Fibroblast of lung (primary cell): Measurements from ENCODE around the gene SEMA7A. TPM values are rescaled to one million over a fixed set of nuclear protein-coding genes. Genes with fewer than 3 reads are reported as not detected.

Source experiments
- DNase-seq, 2 donors: peaks; one replicate each; pipeline versions ENCODE4 v3.0.0 to v3.0.0-alpha.2; 2010; ENCODE audit warnings: low read depth in 2 of 2
- H2AFZ ChIP-seq: 2 replicates; pipeline ENCODE4 v1.5.1; 2012; ENCODE audit warnings: low read length, control low read depth, inconsistent platforms
- H3K27ac ChIP-seq: 2 replicates; pipeline ENCODE4 v1.5.1; 2011; ENCODE audit warnings: low read length, control low read depth; ENCODE audit not compliant: insufficient read depth
- H3K27me3 ChIP-seq: 2 replicates; pipeline ENCODE4 v1.5.1; 2011; ENCODE audit warnings: mild to moderate bottlenecking, low read length; ENCODE audit not compliant: control insufficient read depth, insufficient read depth
- H3K36me3 ChIP-seq: 2 replicates; pipeline ENCODE4 v1.5.1; 2011; ENCODE audit warnings: low read length; ENCODE audit not compliant: control insufficient read depth, insufficient read depth
- H3K4me1 ChIP-seq: 2 replicates; pipeline ENCODE4 v1.5.1; 2011; ENCODE audit warnings: low read length; ENCODE audit not compliant: control insufficient read depth, insufficient read depth; ENCODE audit errors: extremely low read depth
- H3K4me2 ChIP-seq: 2 replicates; pipeline ENCODE4 v1.5.1; 2011; ENCODE audit warnings: low read length, control low read depth; ENCODE audit not compliant: insufficient read depth; ENCODE audit errors: extremely low read depth
- H3K4me3 ChIP-seq, 4 experiments: fragments of 200-600 bp in 1 of 4; sonication (generic) in 1 of 4; replicated peaks in 1 of 4; 2 replicates each; pipeline ENCODE4 v1.5.1; 2011 to 2016; ENCODE audit warnings: low read length in 4 of 4, low read depth in 3 of 4, mild to moderate bottlenecking in 3 of 4, control low read depth in 2 of 4, inconsistent platforms in 1 of 4, mixed read lengths in 1 of 4; ENCODE audit not compliant: insufficient read depth in 1 of 4; ENCODE audit errors: control extremely low read depth in 1 of 4
- H3K79me2 ChIP-seq: 2 replicates; pipeline ENCODE4 v1.5.1; 2012; ENCODE audit warnings: mild to moderate bottlenecking, low read length, inconsistent platforms; ENCODE audit not compliant: control insufficient read depth, insufficient read depth
- H3K9ac ChIP-seq: 2 replicates; pipeline ENCODE4 v1.5.1; 2011; ENCODE audit warnings: mild to moderate bottlenecking, low read length, control low read depth; ENCODE audit not compliant: insufficient read depth
- H3K9me3 ChIP-seq: 2 replicates; pipeline ENCODE4 v1.5.1; 2012; ENCODE audit warnings: low read depth, low read length; ENCODE audit not compliant: control insufficient read depth, insufficient read depth
- H4K20me1 ChIP-seq: 2 replicates; pipeline ENCODE4 v1.5.1; 2011; ENCODE audit warnings: low read length; ENCODE audit not compliant: control insufficient read depth, insufficient read depth; ENCODE audit errors: extremely low read depth
- EZH2 ChIP-seq: IDR thresholded peaks from 2 replicates; pipeline ENCODE4 v1.5.1; 2012; ENCODE audit warnings: low read length, control low read depth, mild to moderate bottlenecking; ENCODE audit errors: missing control alignments
- polyA plus RNA-seq, 2 donors: library from polyadenylated mRNA; depleted of rRNA in 1 of 2; stranded (reverse) in 1 of 2; unstranded in 1 of 2; fragments of >200 nt; gene quantifications; 2 replicates each; pipeline ENCODE4 v1.2.1, GENCODE V29; 2011 to 2012; ENCODE audit warnings: missing spikeins in 1 of 2
- total RNA-seq: library from RNA; depleted of rRNA; stranded (reverse); fragments of >200 nt; gene quantifications from 2 replicates; pipeline ENCODE4 v1.2.1, GENCODE V29; 2014
- TF ChIP-seq, protein P1 (sequence below), 2 donors: IDR thresholded peaks in 1 of 2; conservative IDR thresholded peaks in 1 of 2; 1 replicate in 1 of 2; 2 replicates in 1 of 2; pipeline ENCODE4 v1.5.1; 2011 to 2012; ENCODE audit warnings: low read length in 2 of 2, control low read depth in 1 of 2, inconsistent platforms in 1 of 2, low read depth in 1 of 2, mild to moderate bottlenecking in 1 of 2

Gene SEMA7A
- total and polyA plus RNA-seq, 2 donors (not counting 1 experiment from before 2014, with no cell fraction given): 5.6 to 12.5 TPM

DNA sequence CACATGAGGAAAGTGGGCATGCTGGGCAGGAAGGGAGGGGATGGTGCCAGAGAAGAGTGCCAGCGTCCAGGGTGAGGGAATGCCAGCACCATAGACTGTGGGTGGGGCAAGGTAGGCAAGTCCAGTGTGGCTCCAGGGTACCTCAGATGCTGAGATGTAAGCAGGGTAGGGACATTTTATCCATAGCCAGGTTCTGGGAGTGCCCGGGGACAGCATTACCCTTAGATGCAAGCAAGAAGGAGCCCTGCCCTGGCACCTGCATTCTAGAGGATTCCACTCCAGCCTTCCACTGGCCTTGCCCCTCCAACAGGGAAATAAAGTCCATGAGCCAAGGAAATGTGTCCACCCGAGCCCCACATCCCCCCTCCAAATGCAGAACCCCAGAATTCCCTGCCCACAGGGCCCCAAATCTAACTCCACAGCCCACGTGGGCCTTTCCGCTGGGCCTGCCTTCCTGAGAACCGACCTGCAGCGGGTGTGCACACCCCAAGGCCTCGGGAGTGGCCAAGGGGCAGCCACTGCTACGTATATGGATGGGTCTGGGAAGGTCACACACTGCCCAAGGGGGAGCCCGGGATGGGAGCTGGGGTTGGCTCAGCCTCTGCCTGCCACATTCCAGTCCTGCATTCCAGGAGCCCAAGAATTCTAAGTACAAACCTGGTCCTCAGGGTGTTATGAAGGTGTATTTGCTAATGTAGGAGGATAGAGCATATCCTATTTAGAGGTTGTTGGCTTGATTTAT is 46.0 kb downstream of the SEMA7A start:
- Histone ChIP-seq H3K36me3 (no peaks in the 10 kb centered on the region), H2AFZ (no peak overlapping the region), H3K79me2 (no peaks in the 10 kb centered on the region), H3K9me3 (no peaks in the 10 kb centered on the region), H3K4me2 (no peak overlapping the region), H3K4me3 (no peak overlapping the region), H3K27ac (no peak overlapping the region), H3K27me3 (no peaks in the 10 kb centered on the region), H3K4me1 (peaks cover 10% of the 10 kb centered on the region), H3K9ac (no peak overlapping the region), H4K20me1 (no peaks in the 10 kb centered on the region)
- no peak for DNase-seq
- no peak for TF ChIP-seq EZH2
- TF ChIP-seq, protein P1, sequence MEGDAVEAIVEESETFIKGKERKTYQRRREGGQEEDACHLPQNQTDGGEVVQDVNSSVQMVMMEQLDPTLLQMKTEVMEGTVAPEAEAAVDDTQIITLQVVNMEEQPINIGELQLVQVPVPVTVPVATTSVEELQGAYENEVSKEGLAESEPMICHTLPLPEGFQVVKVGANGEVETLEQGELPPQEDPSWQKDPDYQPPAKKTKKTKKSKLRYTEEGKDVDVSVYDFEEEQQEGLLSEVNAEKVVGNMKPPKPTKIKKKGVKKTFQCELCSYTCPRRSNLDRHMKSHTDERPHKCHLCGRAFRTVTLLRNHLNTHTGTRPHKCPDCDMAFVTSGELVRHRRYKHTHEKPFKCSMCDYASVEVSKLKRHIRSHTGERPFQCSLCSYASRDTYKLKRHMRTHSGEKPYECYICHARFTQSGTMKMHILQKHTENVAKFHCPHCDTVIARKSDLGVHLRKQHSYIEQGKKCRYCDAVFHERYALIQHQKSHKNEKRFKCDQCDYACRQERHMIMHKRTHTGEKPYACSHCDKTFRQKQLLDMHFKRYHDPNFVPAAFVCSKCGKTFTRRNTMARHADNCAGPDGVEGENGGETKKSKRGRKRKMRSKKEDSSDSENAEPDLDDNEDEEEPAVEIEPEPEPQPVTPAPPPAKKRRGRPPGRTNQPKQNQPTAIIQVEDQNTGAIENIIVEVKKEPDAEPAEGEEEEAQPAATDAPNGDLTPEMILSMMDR (conservative IDR thresholded peaks at IDR 0.05 in 1 of 2, IDR thresholded peaks at IDR 0.05 in 1 of 2; ENCODE audit: low read depth in 1 of 2, low read length in 2 of 2): no peak

GRCh38 chr15:74387141-74387541 is 46.6 kb downstream of the SEMA7A start:
- no peak overlapping the region for H3K9ac ChIP-seq
- TF ChIP-seq, protein P1 (conservative IDR thresholded peaks at IDR 0.05 in 1 of 2, IDR thresholded peaks at IDR 0.05 in 1 of 2; ENCODE audit: low read depth in 1 of 2, low read length in 2 of 2): no peak
- no peak for TF ChIP-seq EZH2
- no peak overlapping the region for H2AFZ ChIP-seq
- H3K36me3 ChIP-seq: no peaks in the 10 kb centered on the region
- H3K4me3 ChIP-seq: no peak overlapping the region
- H3K4me1 ChIP-seq: peaks cover 7% of the 10 kb centered on the region
- H3K9me3 ChIP-seq: no peaks in the 10 kb centered on the region
- no peaks in the 10 kb centered on the region for H3K27me3 ChIP-seq
- no peaks in the 10 kb centered on the region for H4K20me1 ChIP-seq
- H3K27ac ChIP-seq: no peak overlapping the region
- DNase-seq: no peak
- no peak overlapping the region for H3K4me2 ChIP-seq
- H3K79me2 ChIP-seq: no peaks in the 10 kb centered on the region

DNA sequence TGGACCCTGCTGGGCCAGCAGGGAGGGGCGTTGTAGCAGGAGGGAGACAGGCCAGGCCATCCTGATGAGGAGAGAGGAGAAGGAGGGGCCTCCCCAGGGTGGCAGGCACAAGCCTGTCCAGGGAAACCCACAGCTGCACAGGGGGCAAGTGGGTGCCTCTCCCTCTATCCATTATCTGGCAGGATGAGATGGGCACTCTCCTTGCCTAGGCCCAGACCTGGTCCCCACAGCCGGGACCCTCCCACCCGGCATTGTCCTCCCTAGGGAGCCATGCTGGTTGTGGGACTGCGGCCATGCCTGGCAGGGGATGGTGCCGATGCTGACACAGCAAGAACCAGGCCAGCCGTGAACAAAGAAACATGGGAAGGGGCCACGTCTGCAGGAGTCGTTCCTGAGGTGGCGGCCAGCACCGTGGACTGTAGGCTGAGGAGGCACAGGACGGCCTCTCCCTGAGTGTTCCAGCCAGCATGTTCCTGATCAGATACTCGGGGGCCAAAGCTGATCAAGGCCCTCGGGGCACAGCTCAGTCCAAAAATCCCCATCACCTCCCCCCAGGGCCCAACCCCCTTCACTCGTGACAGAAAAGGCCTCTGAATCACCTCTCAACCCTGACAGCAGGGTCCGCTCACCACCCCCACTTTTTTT is 47.1 kb downstream of the SEMA7A start:
- no peaks in the 10 kb centered on the region for H3K9me3 ChIP-seq
- no peak for DNase-seq
- H3K4me2 ChIP-seq: no peak overlapping the region
- no peaks in the 10 kb centered on the region for H3K36me3 ChIP-seq
- TF ChIP-seq, protein P1 (conservative IDR thresholded peaks at IDR 0.05 in 1 of 2, IDR thresholded peaks at IDR 0.05 in 1 of 2; ENCODE audit: low read depth in 1 of 2, low read length in 2 of 2): no peak
- no peak for TF ChIP-seq EZH2
- no peak overlapping the region for H3K27ac ChIP-seq
- H3K79me2 ChIP-seq: no peaks in the 10 kb centered on the region
- H3K27me3 ChIP-seq: no peaks in the 10 kb centered on the region
- H4K20me1 ChIP-seq: no peaks in the 10 kb centered on the region
- H3K9ac ChIP-seq: no peak overlapping the region
- no peak overlapping the region for H3K4me3 ChIP-seq
- peaks cover 7% of the 10 kb centered on the region for H3K4me1 ChIP-seq
- no peak overlapping the region for H2AFZ ChIP-seq
